NCI-H2196 (cell line): ENCODE measurements around the gene PPIE.
A peak's percentile ranks its signal among the peaks of the same experiment; 100 is the strongest.

ENCODE experiments used
- DNase-seq: peaks from one replicate; lab custom pipeline; 2025; ENCODE audit not compliant: unreplicated experiment; lab: John Stamatoyannopoulos, UW

The PPIE gene

DNA sequence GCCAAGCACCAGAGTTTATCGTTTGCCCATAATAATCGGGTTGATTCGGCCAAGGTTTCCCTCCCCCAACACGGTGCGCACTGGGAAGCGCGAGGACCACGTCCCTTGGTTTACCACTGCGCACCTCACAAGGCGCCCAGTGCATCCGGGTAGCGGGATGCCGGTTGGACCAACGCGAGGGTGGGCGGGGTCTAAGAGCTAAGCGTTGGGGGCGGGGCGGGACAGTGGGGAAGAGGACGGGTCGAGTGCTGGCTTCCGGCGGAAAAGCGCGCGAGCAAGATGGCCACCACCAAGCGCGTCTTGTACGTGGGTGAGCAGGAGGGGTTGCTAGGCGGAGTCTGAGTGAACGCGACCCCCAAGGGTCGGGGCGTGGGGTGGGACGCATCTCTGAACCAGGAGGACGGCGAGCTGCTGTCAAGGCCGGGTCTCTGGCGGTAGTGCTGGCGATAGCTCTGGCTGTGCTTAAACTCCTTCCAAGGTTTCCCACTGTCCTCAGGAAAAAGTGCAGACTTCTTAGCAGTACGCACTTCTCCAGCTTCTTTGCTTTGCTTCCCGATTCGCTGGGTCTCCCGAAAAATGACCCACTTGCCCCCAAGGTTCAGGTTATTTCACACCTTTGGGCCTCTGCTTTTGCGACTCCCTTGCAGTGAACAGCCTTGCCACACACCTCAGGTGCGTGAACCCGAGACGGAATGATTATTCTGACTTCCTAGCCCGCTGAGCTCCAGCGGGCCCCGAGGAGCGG is at the start of gene PPIE:
Gene PPIE, plus strand, starts transcription at position 261 of the 745 bp plus-strand sequence. Its CDS starts 19 bp downstream, at position 280.
- peak; percentile 88 for DNase-seq

- DNase-seq, result no peak
Observed at GRCh38 chr1:39689214-39689613, 49.5 kb upstream of the PPIE start.

- DNase-seq, result peak; percentile 22
Observed at GRCh38 chr1:39689635-39690034, 49.0 kb upstream of the PPIE start.

- no peak for DNase-seq
Observed at GRCh38 chr1:39690225-39690624, 48.5 kb upstream of the PPIE start.

DNA sequence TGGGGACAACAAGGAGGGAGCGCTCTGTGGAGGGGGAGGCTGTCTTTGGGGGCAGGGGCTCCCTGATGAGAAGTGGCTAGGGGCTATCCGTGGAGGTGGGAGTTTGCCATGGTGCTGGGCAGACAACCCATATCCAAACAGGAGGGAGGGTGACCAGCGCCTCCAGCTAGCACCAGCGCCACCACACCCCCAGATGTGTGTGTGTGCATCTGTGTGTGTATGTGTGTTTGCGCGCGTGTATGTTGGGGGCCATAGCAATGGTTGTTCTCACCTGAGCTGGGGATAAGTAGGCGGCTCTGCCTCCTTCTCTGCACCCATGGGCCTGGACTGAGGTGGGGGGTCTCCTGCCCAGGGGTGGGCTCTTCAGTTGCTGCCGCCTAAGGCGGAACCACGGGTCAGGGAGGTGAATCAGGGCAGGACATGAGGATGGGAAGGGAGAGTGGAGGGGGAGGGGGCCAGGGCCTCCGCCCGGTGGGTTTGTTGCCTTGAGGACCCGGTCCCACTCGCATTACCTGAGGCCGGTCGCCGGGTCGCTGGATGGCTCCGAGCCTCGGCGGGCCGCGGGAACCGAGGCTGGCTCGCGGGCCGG is 47.8 kb upstream of the PPIE start:
- DNase-seq, result no peak

GRCh38 chr1:39691383-39692151 is 47.1 kb upstream of the PPIE start, which contains the start of gene HPCAL4:
HPCAL4 (minus strand) TSS chr1:39691433; CDS start chr1:39684603, 6,830 bp downstream.
- DNase-seq, result peak; percentile 95

DNA sequence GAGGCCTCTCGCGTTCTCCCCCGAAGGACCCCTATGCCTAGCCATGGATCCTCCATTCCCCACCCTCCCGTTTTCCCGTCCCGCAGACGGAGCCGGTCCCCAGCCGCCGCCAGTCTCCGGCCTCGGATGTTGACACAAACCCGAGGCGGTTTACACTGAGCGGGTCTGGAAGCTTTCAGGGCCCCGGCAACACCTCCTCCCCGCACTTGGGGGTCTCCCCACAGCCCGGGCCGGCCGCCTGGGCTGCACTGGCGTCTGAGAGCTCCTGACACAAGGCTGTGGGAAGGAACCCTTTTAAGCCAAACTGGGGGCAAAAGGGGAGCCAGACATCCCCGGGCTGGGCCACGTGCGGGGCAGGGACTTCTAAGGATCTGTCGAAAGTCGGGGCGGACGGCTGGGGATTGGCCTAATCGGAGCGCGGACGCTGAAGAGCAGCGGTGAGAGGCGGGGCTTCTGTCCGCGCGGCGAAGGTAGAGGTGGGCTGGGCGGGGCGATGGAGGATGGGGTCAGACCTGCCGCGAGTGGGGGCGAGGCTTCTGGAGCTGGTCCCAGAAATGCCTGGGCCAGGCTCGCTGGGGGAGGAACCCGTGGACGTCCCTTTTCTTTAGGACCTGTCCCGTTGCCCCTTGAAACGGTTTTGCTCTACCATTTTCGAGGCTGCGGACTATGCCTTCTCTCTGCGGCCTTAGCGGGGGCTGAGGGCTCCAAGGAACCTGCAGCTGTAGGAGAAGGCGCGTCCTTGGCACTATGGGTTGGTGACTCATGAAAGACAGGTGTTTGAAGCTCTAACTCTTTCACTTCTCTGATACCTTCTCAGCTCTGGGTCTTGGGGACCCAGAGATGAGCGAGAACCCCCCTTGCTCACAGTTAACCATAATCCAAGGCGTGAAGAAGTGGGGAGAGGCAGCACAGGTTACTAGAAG is 46.3 kb upstream of the PPIE start:
- peak; percentile 56 for DNase-seq

- no peak for DNase-seq
Observed at GRCh38 chr1:39694026-39694425, 44.7 kb upstream of the PPIE start.

- no peak for DNase-seq
Observed at GRCh38 chr1:39695016-39695415, 43.7 kb upstream of the PPIE start.

DNA sequence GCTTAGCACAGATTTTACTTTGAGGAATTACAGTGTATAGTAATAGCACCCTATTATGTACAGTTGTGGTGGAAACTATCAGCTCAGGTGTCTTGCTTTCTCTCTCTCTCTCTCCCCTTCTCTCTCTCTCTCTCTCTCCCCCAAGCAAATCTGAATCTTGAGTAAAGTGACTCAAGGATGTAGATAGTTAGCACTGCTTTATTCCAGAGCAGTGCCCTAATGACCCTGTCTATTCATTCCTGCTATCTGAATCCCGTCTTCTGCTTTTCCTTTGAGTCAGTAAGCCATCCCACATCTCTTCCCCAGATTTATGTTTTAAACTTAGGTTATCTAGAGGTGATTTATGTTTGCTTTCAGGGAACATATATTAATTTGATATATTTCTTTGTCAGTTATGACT is 42.2 kb upstream of the PPIE start:
- DNase-seq, result no peak

- no peak for DNase-seq
Observed at GRCh38 chr1:39698568-39698967, 40.1 kb upstream of the PPIE start.

GRCh38 chr1:39699419-39699818 is 39.3 kb upstream of the PPIE start:
- no peak for DNase-seq

- DNase-seq, result no peak
Observed at GRCh38 chr1:39700348-39700747, 38.3 kb upstream of the PPIE start.

DNA sequence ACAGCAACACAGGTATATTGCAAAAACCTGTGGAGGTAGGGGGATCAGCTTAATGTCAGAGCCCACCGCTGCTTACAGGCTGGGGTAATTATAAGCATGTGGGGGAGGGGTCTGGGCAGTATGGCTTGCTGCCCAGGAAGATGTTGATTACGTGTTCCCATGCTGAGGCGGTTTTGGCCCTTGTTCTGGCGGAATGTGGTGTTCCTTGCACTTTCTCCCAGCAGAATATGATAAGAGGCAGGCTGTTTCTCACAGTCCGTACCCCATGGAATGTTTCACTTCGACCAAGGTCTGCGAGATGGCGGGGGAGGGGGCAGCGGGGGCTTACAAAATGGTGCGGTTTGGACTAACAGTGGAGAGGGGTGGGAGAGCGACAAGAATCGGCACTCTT is 37.6 kb upstream of the PPIE start:
- DNase-seq, result peak; percentile 59

- DNase-seq, result no peak
Observed at GRCh38 chr1:39704757-39705156, 33.9 kb upstream of the PPIE start.

DNA sequence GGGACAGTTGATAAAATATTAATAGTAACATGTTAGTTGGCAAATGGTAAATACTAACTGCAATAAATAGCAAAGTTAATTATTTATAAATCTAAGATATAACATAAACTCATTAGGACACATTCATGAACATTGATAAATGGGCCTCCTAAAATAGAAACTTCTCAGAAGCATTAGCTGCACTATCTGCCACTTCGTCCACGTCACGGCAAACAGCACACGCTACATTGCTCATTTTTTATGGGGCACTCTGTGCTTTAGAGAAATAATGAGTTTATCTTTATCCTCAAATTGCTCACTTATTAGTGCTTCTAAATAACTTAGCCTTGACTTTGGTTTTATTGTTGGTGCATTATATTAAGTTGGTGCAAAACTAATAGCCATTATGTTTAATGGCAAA is 31.2 kb upstream of the PPIE start:
- no peak for DNase-seq

DNA sequence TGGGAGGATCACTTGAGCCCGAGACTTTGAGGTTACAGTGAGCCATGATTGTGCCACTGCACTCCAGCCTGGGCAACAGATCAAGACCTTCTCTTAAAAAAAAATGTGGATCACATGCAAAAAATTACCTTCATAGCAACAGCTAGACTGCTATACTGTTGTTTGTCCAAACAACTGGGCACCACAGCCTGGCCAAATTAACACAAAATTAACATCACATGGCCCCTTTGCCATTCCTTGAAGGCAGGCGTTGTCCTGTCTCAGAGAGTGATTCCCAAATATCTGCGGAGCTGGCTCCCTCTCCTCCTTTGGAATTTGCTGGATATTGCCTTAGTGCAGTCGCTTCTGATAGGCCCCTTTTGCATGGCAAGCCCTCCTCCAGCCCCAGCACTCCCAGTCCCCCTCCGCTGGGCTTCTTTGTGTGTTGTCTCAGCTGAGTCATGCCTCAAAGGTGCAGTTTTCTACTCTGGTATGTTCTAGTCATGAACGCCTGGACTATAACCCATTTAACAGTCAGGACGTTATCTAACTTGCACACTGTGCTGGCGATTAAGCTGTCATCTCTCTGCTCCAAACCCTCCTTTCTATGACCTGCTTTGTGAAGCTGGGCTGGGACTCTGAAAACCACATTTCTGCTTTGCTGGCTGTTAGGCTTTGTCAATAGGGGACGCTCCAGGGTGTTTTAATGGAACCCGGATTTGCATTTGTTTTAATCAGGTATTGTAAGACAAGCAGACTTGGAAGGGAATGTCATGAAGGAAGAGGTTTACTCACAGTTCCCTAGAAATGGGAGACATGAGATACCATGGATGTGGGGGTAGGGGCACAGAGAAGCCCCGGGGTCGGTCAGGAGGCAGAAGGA is 27.3 kb upstream of the PPIE start:
- DNase-seq, result no peak

GRCh38 chr1:39711966-39712340 is 26.7 kb upstream of the PPIE start:
- no peak for DNase-seq

- no peak for DNase-seq
Observed at GRCh38 chr1:39713557-39713956, 25.1 kb upstream of the PPIE start.

DNA sequence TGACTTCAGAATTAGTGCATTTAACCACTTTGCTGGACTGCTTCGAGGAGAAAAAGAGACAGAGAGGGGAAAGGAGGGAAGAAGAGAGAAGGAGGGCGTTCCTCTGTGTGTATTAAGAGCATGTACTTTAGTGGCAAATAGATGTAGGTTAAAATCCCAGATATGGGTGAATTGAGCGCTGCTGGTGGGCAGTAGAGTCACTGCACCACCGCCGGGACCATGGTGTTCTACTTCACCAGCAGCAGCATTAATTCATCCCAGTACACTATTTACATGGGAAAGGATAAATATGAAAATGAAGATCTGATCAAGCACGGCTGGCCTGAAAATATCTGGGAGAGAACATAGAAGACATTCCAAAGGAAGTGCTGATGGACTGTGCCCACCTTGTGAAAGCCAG is 20.9 kb upstream of the PPIE start:
- no peak for DNase-seq
